GM21576 (cell line): ENCODE data around the gene CCDC92.
"Not testable (repeated sequence)": the region's sequence is repeated elsewhere in the genome, so short reads cannot be mapped to it uniquely, and the experiment has no call there.

ENCODE experiments used
- ATAC-seq: cut with Tn5 transposase; IDR thresholded peaks from one replicate; pipeline ENCODE4 v1.9.1; 2021; ENCODE audit warnings: mild to moderate bottlenecking, moderate library complexity; ENCODE audit not compliant: unreplicated experiment

CCDC92 gene

GRCh38 chr12:123950476-123951349 is 21.9 kb downstream of the CCDC92 start:
- ATAC-seq: no peak

GRCh38 chr12:123949770-123950165 is 22.9 kb downstream of the CCDC92 start:
- ATAC-seq: no peak

- no peak for ATAC-seq
These were observed 23.5 kb downstream of the CCDC92 start for GRCh38 chr12:123948796-123949769.

- no peak for ATAC-seq
These were observed 24.2 kb downstream of the CCDC92 start for GRCh38 chr12:123948401-123948795.

- ATAC-seq: not testable (repeated sequence)
These were observed 25.1 kb downstream of the CCDC92 start for GRCh38 chr12:123947531-123947930.

- ATAC-seq: not testable (repeated sequence)
These were observed 25.8 kb downstream of the CCDC92 start for GRCh38 chr12:123946516-123947505.

- ATAC-seq: no peak
These were observed 26.5 kb downstream of the CCDC92 start for GRCh38 chr12:123946152-123946515.

GRCh38 chr12:123945287-123946151 is 27.1 kb downstream of the CCDC92 start:
- ATAC-seq: no peak

GRCh38 chr12:123944696-123945095 is 27.9 kb downstream of the CCDC92 start:
- no peak for ATAC-seq

- no peak for ATAC-seq
These were observed 28.8 kb downstream of the CCDC92 start for GRCh38 chr12:123943816-123944215.

- no peak for ATAC-seq
These were observed 29.6 kb downstream of the CCDC92 start for GRCh38 chr12:123942911-123943648.

- ATAC-seq: no peak
These were observed 30.4 kb downstream of the CCDC92 start for GRCh38 chr12:123942238-123942653.

GRCh38 chr12:123941624-123942237 is 30.9 kb downstream of the CCDC92 start:
- ATAC-seq: no peak

- no peak for ATAC-seq
These were observed 31.6 kb downstream of the CCDC92 start for GRCh38 chr12:123941000-123941399.

GRCh38 chr12:123940627-123940966 is 32.0 kb downstream of the CCDC92 start:
- no peak for ATAC-seq

- ATAC-seq: no peak
These were observed 32.7 kb downstream of the CCDC92 start for GRCh38 chr12:123939716-123940626.

GRCh38 chr12:123938679-123939480 is 33.8 kb downstream of the CCDC92 start:
- ATAC-seq: no peak
